Measurements from ENCODE around the gene FAF1. TPM values are rescaled to one million over a fixed set of nuclear protein-coding genes. Genes with fewer than 3 reads are reported as not detected.
A peak's percentile ranks its signal among the peaks of the same experiment; 100 is the strongest.
"Not testable (repeated sequence)": the region's sequence is repeated elsewhere in the genome, so short reads cannot be mapped to it uniquely, and the experiment has no call there.

The FAF1 gene
- total RNA-seq, 1 donor from 2014 or later, result 52.0 TPM

GRCh38 chr1:50774759-50775351, 185.2 kb downstream of the FAF1 start:
- no peak for DNase-seq (ENCODE audit: extremely low spot score, unreplicated experiment)
- no peak overlapping the region for H3K27ac Mint-ChIP-seq (ENCODE audit: unreplicated experiment)
- H3K4me1 Mint-ChIP-seq (ENCODE audit: unreplicated experiment), result no peaks in the 10 kb centered on the region
- peak; percentile 77 for TF ChIP-seq CTCF (IDR thresholded peaks at IDR 0.05)
- peaks cover 3% of the 10 kb centered on the region for H3K36me3 Mint-ChIP-seq (ENCODE audit: unreplicated experiment)
- no peaks in the 10 kb centered on the region for H3K27me3 Mint-ChIP-seq (ENCODE audit: unreplicated experiment)
- H3K4me3 Mint-ChIP-seq (ENCODE audit: unreplicated experiment), result no peak overlapping the region
- no peaks in the 10 kb centered on the region for H3K9me3 Mint-ChIP-seq (ENCODE audit: unreplicated experiment)

GRCh38 chr1:50766688-50767087, 193.4 kb downstream of the FAF1 start:
- Mint-ChIP-seq H3K4me1 (ENCODE audit: unreplicated experiment) (no peaks in the 10 kb centered on the region), H3K36me3 (ENCODE audit: unreplicated experiment) (peaks cover 5% of the 10 kb centered on the region), H3K27me3 (ENCODE audit: unreplicated experiment) (no peaks in the 10 kb centered on the region), H3K27ac (ENCODE audit: unreplicated experiment) (no peak overlapping the region), H3K4me3 (ENCODE audit: unreplicated experiment) (no peak overlapping the region), H3K9me3 (ENCODE audit: unreplicated experiment) (peaks cover 4% of the 10 kb centered on the region)
- no peak for DNase-seq (ENCODE audit: extremely low spot score, unreplicated experiment)
- no peak for TF ChIP-seq CTCF (IDR thresholded peaks at IDR 0.05)

GRCh38 chr1:50756543-50756942, 203.5 kb downstream of the FAF1 start:
- not testable (repeated sequence) for H3K4me3 Mint-ChIP-seq (ENCODE audit: unreplicated experiment); H3K27me3 Mint-ChIP-seq (ENCODE audit: unreplicated experiment); H3K4me1 Mint-ChIP-seq (ENCODE audit: unreplicated experiment); H3K27ac Mint-ChIP-seq (ENCODE audit: unreplicated experiment); DNase-seq (ENCODE audit: extremely low spot score, unreplicated experiment)
- peaks cover 29% of the 10 kb centered on the region for H3K9me3 Mint-ChIP-seq (ENCODE audit: unreplicated experiment)
- H3K36me3 Mint-ChIP-seq (ENCODE audit: unreplicated experiment), result peaks cover 24% of the 10 kb centered on the region

- DNase-seq (ENCODE audit: extremely low spot score, unreplicated experiment); H3K4me3 Mint-ChIP-seq (ENCODE audit: unreplicated experiment); H3K27ac Mint-ChIP-seq (ENCODE audit: unreplicated experiment); H3K27me3 Mint-ChIP-seq (ENCODE audit: unreplicated experiment); H3K4me1 Mint-ChIP-seq (ENCODE audit: unreplicated experiment): not testable (repeated sequence)
- H3K9me3 Mint-ChIP-seq (ENCODE audit: unreplicated experiment), result peaks cover 23% of the 10 kb centered on the region
- peaks cover 19% of the 10 kb centered on the region for H3K36me3 Mint-ChIP-seq (ENCODE audit: unreplicated experiment)
These were observed 205.3 kb downstream of the FAF1 start for GRCh38 chr1:50754764-50755163.

GRCh38 chr1:50750021-50750619, 209.9 kb downstream of the FAF1 start:
- no peak overlapping the region for H3K27ac Mint-ChIP-seq (ENCODE audit: unreplicated experiment)
- H3K4me1 Mint-ChIP-seq (ENCODE audit: unreplicated experiment), result no peaks in the 10 kb centered on the region
- H3K27me3 Mint-ChIP-seq (ENCODE audit: unreplicated experiment), result no peaks in the 10 kb centered on the region
- DNase-seq (ENCODE audit: extremely low spot score, unreplicated experiment), result no peak
- peak; percentile 73 for TF ChIP-seq CTCF (IDR thresholded peaks at IDR 0.05)
- H3K4me3 Mint-ChIP-seq (ENCODE audit: unreplicated experiment), result no peak overlapping the region
- no peaks in the 10 kb centered on the region for H3K9me3 Mint-ChIP-seq (ENCODE audit: unreplicated experiment)
- peaks cover 4% of the 10 kb centered on the region for H3K36me3 Mint-ChIP-seq (ENCODE audit: unreplicated experiment)

GRCh38 chr1:50747394-50747793, 212.7 kb downstream of the FAF1 start:
- H3K4me3 Mint-ChIP-seq (ENCODE audit: unreplicated experiment), result no peak overlapping the region

More at GRCh38 chr1:50747394-50747793, 212.7 kb downstream of the FAF1 start:
- TF ChIP-seq CTCF (IDR thresholded peaks at IDR 0.05), result no peak
- H3K4me1 Mint-ChIP-seq (ENCODE audit: unreplicated experiment), result no peaks in the 10 kb centered on the region
- H3K27me3 Mint-ChIP-seq (ENCODE audit: unreplicated experiment), result no peaks in the 10 kb centered on the region
- H3K27ac Mint-ChIP-seq (ENCODE audit: unreplicated experiment), result no peak overlapping the region
- peaks cover 9% of the 10 kb centered on the region for H3K36me3 Mint-ChIP-seq (ENCODE audit: unreplicated experiment)
- no peak for DNase-seq (ENCODE audit: extremely low spot score, unreplicated experiment)
- H3K9me3 Mint-ChIP-seq (ENCODE audit: unreplicated experiment), result no peaks in the 10 kb centered on the region
